HG03442 (cell line): ENCODE results near the gene PCOLCE2.

Source experiments
- ATAC-seq: cut with Tn5 transposase; IDR thresholded peaks from one replicate; pipeline ENCODE4 v1.9.1; 2021; ENCODE audit warnings: mild to moderate bottlenecking, moderate library complexity; ENCODE audit not compliant: unreplicated experiment

PCOLCE2 gene

DNA sequence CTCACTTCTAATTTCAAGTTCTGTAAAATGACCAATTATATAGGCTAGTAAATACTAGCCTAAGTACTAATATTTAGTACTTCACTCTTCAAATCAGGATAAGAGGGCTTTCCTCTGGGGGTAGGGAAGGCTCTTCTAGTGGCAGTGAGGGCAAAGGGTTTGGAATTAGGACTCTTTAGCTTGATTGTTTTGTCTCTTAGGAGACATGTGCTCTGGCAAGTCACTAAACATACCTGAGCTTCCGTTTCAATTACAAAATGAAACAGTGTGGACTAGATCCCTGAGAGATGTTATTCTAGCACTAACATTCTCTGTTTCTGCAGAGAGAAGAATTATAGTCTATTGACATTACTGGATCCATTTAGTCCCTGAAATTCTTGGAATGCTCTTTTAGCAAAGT lies 71.5 kb downstream of the PCOLCE2 start:
- ATAC-seq: no peak

DNA sequence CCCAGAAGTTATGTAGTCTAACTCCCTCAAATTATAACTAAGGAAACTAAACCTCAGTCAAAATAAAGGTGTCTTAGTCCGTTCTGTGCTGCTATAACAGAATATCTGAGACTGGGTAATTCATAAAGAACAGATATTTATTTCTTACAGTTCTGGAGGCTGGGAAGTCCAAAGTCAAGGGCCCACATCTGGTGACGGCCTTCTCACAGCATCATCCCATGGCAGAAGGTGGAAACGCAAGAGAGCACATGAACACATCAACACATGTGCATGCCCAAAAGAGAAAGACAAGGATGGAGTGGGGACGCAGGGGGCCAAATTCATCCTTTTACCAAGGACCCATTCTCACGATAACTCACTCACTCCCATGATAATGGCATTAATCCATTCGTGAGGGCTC lies 73.1 kb downstream of the PCOLCE2 start:
- ATAC-seq: no peak

DNA sequence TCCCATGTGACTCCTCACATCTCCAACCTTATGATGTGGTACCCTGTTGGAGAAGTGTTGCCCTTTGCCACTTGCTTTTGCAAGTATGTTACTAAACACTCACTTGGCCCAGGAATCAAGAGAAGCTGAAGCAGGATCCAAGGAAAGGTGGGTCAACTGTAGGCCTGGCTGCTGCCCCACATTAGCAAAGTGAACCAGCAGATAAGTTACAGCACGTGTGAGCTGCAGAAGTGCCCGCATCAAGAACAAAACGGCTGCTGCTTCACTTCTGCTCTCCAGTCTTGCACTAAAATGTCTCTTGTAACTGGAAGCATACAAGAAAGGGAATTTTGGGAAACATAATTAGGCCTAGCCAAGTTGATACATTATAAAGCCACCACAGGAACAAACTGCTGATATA lies 79.6 kb downstream of the PCOLCE2 start:
- no peak for ATAC-seq

DNA sequence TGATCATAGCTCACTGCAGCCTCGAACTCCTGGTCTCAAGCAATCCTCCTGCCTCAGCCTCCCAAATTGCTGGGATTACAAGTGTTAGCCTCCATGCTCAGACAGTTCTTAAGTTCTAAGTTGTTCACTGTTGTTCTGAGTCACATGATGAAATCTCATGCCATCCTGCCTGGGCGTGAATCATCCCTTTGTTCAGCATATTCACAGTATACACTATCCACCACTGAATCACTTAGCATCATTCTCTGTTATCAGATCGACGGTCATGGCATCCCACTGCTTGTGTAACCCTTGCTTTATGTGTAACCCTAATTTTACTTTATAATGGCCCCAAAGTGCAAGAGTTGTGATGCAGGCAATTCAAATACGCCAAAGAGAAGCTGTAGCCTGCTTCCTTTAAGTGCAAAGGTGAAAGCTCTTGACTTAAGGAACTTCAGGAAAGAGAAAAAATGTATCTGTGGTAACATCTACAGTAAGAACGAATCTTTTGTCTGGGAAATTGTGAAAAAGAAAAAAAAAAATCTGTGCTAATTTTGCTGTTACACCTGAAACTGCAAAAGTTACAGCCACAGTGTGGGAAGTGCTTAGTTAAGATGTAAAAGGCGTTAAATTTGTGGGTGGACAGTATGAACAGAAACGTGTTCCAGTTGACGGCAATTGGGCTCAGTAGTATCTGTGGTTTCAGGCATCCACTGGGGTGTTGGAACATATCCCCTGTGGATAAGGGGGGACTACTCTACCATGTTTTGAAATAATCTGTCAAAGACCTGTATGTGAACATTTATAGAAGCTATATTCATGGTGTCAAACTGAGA lies 80.6 kb downstream of the PCOLCE2 start:
- no peak for ATAC-seq

DNA sequence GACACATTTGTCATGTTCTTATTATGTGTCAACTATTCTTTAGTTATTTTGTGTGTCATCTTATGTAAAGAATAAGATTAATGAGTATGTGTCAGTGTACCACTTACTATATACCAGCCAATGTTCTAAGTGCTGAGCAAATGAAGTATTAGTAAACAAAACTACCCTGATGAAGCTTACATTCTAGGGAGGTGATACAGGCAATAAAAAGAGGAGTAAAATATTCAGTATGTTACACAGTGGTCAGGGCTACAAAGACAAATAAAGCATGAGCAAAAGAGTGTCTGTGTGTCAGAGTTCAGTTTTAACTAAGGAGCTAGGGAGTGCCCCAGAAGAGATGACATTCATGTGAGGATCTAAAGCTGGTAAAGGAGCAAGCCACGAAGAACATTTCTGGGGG lies 86.0 kb downstream of the PCOLCE2 start:
- no peak for ATAC-seq

DNA sequence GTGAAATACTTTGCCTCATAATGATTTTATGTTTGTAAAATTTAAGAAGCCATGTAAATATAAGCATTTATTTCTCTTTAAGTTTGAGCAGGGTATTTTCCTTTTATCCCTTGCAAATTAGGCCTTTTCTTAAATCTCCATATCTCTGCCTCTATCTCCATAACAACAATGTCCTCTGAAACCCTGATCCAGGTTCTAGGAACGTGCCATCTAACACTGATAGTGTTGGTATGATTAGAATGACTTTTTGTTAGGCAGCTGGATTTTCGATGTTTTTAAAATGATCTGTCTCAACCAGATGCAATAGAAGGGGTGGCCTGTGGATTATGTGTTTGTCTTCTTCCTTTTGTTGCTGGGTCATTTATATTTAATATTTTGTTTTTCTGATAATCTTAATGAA lies 87.1 kb downstream of the PCOLCE2 start:
- ATAC-seq: no peak

DNA sequence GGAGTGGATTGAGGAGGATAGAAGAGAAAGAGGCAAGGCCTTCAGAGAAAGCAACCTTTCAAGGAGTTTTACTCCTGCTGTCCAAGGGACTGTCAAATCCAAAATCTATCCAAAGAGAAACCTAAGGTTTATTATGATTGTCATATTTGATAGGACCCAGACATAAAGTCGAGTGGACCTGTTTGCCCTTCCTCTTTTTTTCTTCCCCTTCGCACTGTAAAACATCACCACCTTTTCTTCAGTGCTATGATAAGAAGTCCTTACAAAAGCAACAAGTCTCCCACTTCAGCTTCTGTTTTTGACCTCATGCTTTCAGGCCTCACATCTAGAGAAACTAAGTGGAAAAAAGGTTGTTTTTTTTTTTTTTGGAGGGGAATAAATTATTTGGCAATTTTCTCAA lies 92.1 kb downstream of the PCOLCE2 start:
- no peak for ATAC-seq

DNA sequence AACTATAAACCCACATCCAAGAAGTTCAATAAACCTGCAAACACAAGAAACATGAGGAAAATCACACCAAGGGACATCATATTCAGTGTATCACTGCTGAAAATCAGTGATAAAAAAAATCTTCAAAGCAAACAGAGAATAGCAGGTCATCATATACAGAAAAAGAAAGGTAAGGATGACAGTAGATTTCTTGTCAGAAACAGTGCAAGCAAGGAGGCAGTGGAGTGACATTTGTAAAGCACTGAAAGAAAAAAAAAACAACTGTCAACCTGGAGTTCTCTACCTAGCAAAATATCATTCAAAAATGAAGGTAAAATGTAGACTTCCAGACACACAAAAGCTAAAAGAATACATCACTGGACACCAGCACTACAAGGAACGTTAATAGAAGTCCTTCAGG lies 93.6 kb downstream of the PCOLCE2 start:
- ATAC-seq: no peak

DNA sequence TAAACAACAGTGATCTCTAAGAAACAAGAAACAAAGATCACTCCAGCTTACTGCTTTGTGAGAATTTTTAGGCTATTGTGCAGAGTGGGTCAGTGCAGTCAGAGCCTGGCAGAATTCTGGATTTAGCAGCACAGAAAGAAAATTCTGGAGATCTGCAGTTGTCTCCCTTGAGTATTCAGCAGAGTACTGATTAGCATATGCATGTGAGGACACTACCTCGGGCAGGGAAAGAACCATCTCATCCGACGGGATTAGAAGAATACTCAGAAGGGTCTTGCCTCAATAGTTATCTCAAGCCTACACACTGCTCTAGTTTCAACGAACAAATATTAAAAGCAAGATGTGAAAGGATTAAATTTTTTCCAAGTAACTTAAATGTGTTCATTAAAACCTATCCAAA lies 94.4 kb downstream of the PCOLCE2 start:
- ATAC-seq: no peak

DNA sequence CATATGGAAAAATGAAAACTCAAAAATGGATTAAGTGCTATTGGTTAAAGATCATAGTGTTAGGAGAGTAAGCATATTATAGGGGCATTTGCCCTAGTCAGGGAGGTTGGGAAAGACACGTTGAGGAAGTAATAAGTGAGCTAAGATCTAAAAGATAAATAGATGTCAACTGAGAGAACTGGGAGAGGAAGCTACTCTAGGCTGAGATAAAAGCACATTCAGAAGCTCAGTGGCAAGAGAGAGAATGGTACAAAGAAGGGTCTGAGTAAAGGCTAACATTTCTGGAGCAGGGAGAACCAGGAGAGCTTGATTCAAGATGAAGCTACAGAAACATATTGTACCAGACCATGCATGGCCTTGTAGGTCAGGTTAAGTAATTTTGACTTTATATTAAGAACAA lies 101.2 kb downstream of the PCOLCE2 start:
- ATAC-seq: no peak

DNA sequence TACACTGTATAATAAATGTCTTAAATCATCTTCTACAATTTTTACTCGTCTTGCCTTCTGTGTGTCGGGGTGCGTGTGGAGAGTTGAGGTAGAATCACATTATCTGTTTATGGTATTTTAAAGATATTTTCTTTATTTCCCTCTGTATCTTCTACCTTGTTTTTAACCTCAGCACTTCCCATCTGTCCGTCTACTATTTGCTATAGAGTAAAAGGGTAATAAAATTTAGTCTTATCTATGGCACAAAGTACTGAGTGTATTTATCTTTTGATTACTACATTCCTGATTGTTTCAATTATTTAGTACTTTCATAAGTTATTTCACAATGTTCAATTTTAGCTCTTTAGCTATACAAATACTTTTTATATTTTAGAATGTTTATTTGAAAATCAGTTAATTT lies 102.9 kb downstream of the PCOLCE2 start:
- ATAC-seq: no peak

DNA sequence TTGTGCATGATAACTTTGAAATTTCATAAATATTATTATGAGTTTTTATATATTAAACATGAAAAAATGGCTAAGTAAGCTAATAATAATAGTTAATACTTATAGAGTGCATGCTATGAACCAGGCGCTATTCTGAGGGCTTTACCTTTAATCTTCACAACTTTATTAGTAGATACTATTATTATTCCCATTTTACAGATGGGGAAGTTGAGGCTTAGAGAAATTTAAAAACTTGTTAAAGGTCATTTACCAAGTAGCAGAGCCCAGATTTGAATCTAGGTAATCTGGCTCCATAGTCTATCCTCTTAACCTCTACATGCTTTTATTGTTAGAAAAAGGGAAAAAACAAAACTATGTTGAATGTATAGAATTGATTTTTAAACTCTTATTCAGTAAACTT lies 104.7 kb downstream of the PCOLCE2 start:
- no peak for ATAC-seq

DNA sequence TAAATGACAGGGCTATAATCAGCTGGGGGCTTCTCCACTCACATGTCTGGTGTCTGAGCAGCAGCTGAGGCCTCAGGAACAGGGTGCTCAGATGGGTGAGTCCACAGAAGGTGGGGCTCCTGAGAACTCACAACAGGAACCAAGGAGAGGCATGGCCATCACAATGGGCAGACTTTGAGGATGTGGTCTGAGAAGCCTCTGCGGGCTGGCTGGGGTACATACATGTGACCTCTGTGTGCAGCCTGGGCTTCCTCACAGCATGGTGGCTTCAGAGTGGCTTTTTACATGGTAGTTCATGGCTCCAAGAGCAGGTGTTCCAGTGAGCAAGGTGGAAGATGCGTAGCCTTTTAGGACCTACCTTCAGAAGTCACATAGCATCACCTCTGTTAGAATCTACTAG lies 106.3 kb downstream of the PCOLCE2 start:
- no peak for ATAC-seq

DNA sequence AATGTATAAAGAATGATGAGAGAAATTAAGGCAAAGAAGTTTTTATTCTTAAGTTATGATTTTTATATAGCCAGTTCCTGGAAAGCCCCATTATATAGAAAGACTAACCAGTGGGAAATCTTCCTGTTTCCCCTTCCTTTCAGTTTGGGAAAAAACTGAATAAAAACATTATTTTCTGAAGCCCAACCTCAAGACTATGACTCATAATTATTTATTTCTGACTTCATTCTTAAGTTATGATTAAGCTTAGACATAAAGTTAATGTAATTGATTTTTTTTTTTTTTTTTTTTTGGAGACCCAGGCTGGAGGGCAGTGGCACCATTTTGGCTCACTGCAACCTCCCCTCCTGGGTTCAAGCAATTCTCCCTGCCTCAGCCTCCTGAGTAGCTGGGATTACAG lies 109.3 kb downstream of the PCOLCE2 start:
- no peak for ATAC-seq

DNA sequence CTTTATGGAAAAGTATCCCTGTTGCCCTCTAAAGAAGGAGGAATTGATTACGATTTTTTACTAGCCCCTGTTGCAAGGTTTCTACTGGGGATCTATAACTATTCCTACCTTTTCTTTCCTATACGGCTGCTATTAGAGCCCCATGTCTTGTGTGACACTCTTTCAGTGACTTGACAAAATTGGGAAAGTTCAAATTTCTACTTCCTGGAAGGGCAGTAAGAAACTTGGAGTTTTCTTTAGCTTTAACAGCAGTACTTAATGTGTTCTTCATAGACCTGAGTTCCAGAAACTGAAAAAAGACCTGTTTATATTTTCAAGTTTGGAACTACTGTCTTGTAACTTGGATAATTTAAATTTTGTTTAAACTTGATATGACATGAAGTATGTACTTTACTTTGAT lies 110.3 kb downstream of the PCOLCE2 start:
- ATAC-seq: no peak

DNA sequence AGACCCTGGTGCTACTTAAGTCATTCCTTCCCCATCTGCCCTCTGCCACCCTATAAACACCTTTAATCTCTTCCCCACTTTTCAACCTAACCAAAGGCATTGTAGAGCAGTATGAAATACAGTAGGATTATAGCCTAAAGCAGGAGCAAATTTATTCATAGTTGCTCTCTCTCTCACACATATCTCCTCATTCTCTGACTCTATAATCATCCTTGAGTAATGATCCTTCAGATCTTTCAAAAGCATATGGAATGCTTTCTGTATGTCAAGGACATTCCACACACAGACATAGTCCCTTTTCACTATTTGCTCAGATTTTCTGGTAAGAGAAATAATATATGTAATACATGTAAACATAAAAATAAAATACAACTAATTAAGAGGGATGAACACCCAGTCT lies 111.0 kb downstream of the PCOLCE2 start:
- no peak for ATAC-seq

DNA sequence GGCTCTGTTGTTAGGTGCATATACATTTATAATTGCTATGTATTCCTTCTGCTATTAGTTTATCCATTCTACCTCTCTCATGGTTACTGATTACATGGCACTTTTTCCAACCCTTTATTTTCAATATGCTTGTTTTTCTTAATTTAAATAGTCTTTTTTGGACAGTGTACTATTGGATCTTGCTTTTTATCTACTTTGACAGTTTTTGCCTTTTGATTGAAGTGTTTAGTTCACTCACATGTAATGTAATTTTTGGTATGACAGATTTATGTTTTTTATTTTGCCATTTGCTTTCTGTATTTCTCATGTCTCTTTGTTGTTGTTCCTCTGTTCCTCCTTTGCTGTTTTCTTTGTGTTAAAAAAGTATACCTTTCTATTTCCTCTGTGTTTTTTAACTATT lies 120.5 kb downstream of the PCOLCE2 start:
- ATAC-seq: no peak
